AG20443 (cell line): ENCODE measurements around the gene TANC1.
"Not testable (repeated sequence)": the region's sequence is repeated elsewhere in the genome, so short reads cannot be mapped to it uniquely, and the experiment has no call there.

Source experiments
- DNase-seq: peaks from one replicate; pipeline ENCODE4 v3.0.0; 2012; ENCODE audit warnings: low spot score, mixed read lengths

The TANC1 gene

DNA sequence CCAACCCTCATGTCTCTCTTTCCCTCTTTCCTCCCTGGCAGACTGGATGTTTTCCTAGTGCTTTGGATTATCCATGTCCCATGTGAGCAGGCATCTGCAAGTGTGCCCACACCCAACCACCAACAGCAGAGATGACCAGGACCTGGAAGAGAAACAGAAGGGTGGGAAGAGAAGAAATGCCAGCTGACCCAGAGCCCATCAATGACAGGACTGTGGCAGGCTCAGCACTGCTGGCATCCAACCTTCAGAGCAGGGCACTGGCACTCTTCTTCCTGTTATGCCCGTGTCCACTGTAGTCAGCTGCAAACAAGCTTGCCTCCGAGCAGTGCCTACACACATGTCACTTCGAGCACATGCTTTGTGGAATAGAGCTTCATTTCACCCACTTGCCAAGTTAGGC is 121.1 kb downstream of the TANC1 start:
- no peak for DNase-seq

DNA sequence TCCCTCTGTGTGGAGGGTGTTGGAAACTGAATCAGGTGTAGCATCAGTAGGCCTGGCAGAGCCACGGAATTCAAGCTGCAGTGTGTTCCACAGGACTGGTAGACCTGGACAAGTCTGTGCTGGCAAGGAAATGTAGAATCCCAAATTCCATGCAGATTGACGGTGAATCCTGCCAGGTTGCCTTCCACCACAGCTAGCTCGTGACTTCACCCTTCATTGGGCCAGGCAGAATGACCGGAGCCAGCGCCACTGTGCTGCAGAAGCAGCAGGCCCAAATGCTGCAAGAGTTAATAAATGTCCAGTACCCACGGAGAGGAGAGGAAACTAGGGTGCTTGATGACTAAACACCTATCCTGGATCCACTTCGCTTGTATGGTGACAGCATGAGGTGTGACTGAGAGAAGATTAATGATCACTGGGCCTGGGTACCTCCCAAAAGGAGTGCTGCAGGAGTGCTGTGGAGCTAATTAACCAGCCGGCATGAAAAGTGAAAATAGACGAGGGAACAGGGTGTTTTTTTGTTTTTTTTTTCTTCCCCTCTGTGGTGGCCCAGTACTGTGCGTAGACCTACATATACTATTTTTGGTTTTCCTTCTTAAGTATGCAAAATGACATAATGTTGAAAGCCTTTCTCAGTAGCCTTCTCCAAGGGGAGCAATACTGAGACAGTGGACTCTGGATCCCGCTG is 122.2 kb downstream of the TANC1 start:
- peak; percentile 52 for DNase-seq

DNA sequence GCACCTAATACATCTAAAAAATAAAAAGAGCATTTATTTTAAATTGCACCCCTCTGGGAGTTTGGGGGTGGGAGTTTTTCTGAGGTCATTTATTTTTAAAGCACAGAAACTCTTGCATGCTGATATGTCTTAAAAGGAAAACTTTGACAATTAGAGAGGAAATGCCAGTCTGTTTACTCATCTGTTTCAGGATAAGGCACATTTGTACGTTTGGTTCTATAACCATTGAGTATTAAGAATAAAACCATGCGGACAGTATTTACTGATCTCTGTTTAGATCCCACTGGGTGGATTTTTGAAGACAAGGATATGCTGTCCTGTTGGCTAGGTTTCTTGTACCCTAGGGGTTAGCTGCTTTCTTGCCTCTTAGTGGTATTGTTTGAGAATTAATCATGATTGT is 122.9 kb downstream of the TANC1 start:
- DNase-seq, result peak; percentile 49

DNA sequence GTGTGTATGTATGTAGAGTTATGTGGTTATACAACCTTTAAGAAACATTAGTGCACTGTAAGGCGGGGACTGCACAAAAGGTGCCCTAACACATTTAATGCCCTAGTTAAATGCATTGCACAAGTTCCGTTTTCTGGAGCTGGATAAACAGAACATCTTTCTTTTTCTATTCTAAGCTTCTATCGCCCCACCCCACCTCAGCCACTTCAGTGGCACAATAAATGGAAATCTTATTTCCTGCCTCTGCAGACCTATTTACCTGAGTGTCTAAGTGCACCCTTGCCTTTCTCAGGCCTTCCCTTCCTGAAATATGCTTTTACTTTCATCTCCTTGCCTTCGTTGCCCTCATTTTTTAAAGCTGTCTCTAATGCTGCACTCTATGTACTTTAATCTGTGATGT is 123.5 kb downstream of the TANC1 start:
- DNase-seq, result no peak

DNA sequence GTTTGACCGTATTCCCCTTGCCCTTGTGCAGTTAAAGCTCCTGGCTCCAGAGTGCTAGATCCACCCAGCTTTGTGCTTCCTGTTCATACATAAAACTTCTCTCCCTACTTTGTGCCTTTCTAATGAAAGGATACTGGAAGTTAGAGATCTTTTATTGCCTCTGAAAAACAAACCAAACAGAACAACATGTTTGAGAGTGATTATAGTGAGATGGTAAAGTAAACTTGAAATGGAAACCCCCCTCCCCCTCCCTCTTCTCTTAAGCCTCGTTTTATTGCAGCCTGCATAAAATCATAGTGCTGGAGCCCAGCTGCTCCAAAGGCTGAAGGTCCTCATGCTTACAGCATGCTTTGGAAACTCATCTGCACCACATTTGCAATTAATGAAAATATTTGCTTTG is 125.1 kb downstream of the TANC1 start:
- DNase-seq, result no peak

DNA sequence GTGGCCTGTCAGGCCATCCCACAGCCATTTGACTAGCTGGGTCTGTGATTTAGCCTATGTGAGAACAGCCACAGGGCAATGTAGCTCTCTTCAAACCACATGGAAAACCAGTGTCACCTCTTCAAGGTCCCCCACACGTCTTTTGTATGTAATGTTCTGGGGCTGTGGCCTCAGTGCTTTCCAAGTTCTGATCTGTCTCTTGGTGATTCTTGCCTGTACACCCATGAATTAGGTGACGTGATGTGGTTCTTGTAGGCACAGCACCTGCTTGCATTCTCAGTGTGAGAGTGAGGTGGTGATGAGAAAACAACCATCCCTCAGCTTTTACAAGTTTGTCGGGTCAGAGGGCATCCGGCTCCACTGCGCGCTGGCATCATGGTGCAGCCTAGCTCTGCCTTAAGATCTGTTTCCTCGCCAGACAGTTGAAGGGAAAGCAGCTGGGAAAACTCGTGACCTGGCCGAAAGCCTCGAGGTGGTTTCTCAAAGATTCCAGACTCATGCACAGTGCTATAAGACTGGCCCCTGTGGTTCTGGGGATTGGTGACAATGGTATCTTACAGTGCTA is 125.8 kb downstream of the TANC1 start:
- DNase-seq, result peak; percentile 82

DNA sequence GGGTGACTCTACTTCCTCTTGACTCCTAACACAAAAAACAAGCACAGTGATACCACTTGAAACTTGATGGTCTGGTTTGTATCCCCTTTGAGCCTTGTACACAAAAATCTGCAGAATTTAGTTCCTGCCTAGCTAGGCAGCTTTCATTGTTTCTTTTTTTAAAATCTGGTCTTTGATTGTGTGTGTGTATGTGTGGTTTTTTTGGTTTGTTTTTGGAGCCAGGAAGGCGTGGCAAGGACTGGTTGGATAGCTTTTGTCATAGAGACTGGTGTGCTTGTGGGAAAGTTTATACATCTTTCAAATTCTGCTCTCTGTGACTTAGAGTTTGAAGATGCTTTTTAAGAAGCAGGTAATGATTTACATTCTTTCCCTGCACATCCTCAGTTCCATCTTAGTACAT is 127.4 kb downstream of the TANC1 start:
- no peak for DNase-seq

DNA sequence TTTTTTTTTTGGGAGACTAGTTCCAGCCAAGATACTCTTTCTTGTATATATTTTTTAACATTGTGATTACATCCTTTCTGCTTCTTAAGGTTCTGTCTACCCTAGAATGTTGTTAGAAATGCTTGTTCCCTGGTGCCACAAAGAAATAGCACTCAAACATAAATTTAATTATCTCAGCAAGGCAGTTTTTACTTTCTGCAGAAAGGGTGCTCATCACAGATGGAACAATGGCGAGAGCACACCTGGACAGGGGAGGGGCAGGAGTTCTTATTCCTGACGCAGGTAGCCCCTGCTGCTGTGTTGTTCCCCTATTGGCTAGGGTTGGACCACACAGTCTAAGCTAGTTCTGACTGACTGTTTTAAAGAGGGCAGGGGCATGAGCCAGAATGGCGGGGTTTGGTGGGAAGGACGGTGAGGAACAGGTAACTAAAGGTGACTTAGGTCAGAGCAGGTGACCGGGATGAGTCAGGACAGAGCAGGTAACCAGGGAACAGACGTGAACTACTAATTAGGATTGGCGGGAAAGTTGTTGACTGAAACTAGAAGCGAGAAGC is 127.9 kb downstream of the TANC1 start:
- DNase-seq, result not testable (repeated sequence)

DNA sequence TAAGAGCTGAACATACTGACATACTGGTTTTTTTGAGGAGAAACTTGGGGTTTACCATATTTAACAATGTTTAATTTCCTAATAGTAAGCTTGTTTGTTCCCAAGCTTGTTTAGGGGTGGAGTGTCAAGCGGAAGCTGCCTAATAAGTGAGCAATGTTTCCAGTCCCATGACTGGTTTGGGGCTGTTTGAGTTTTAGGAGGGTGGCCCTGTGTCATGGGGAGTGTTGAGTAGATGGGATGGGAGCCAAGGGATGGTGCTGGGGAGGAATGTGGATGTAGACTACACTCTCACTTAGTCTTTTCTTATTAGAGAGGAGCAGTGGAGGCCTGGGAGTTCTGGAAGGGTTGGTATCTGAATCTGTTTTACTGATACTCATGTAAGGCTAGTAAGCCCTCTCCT is 128.5 kb downstream of the TANC1 start:
- DNase-seq, result peak; percentile 40

DNA sequence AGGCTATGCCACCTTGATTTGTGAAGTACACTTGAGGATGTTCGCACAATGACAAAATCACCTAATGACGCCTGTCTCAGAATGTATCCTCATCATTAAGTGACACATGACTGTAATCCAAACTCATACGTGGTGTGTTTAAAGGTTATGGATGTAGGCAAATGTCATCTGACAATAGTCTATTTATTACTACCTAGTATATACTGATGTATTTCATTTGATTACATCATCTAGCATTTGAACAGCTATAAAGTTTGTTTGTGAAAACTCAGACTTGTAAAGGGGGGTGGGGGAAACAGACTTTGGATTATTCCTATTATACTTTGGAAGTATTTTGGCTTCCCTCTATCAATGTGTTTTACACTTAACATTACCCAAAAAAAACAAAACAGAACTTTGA is 129.9 kb downstream of the TANC1 start:
- DNase-seq, result no peak

DNA sequence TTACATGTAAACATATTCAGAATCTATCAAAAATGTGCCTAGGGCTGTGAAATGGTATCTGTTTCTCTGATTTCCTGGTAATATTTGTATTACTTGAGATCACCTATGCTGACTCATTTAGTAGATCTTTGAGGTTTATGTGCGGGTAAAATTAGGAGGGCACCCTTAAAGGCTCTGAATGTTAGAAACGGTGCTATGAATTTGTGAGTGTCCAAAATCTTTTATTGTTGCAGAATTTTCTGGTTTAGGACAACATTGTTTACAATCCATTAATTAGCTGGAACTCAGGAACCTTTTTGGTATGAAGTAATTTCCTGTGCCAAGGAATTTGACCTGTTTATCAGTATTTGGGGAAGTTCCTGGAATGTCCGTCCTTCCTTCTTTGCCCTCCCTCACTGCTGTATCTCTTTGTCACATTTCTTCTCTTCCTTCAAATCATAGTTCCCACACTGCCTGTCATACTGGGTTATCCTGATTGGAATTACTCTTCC is 130.5 kb downstream of the TANC1 start:
- no peak for DNase-seq

DNA sequence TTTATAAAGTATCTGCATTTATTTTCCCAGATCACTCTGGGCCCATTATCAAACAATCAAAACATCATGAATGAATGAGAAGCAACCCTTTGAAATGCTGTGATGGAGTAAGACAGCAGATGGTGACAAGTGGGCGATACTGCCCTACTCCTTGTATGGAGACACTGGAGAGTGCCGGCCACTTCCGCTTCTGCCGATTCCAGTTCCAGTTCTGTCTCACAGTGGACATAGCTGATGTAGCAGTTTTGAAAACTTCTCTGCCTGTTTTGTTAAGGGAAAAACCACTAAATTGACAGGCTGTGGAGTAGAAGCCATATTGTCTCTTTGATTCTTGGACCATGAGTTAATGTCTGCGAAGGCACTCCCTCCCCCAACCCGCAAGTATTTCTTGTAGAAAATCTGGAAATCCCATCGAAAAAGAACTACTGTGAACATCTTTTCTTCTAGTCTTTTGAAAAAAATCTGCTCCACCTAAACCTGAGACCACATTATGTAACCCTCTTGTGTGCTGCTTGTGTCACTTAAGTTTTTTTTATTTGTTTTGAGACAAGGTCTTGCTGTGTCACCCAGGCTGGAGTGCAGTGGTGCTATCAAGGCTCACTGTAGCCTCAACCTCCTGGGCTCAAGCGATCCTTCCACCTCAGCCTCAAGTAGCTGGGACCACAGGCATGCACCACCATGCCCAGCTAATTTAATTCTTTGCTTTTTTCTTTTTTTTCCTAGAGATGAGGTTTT is 133.5 kb downstream of the TANC1 start:
- no peak for DNase-seq

DNA sequence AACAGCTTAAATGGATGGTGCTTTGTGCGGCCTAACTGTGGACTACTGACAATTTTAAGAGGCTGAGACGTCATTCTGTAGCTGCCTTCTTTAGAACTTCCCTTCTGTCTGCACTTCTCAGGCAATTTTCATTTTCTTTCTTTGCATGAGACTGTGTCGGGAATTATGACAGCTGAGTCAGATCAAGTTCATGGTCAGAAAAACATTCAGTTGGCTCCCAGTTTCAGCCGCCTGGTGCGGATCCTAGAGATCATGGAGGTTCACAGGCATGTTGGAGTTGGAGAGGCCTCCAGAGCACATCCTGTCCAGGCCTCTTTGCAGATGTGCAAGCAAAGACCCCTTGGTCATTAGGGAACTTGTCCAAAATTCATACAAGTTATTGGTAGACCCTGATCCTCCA is 135.0 kb downstream of the TANC1 start:
- no peak for DNase-seq

DNA sequence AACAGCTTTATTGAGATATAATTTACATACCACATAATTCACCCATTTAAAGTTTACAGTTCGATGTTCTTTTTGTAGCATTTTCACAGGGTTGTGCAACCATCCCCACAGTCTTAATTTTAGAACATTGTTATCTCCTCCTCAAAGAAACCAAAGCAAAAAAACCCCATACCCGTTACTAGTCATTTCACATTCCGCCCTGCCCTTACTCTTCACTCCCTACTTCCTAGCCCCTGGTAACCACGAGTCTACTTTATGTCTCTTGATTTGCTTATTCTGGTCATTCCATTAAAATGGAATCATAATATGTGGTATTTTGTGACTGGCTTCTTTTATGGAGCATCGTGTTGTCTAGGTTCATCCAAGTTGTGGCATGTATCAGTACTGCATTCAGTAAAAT is 137.7 kb downstream of the TANC1 start:
- DNase-seq, result peak; percentile 38

DNA sequence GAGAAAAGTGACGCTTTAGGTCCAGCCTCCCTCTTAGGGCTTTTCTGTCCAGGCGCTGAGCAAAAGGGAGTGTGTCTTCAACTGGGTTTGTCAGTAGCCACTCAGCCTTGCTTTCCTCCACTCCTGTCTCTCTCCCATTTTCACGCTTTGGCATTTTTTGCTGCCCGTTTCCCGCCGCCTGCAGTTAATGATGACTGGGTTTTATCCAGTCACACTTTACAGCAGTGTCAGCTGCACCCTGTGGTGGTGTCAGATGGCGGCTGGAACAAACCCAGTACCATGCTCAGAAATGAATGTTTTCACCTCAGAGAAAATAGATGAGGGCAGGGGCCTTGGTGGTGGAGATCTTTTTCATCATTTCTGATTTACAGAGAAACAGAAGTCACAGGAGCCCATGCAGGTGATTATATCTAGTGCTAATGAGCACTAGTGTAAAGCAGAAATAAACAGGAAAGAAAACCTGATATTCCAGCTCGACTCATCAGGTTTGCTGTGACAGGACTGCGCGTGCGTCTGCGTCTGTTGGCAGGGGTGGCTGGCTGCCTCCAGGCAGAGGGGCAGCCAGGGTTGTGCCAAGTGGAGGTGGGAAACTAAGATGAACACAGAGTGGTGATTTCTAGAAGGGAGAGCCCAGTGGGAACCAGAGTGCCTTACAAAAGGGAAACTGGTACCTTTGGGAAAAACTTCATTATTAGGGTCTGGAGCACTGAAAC is 139.9 kb downstream of the TANC1 start:
- no peak for DNase-seq

DNA sequence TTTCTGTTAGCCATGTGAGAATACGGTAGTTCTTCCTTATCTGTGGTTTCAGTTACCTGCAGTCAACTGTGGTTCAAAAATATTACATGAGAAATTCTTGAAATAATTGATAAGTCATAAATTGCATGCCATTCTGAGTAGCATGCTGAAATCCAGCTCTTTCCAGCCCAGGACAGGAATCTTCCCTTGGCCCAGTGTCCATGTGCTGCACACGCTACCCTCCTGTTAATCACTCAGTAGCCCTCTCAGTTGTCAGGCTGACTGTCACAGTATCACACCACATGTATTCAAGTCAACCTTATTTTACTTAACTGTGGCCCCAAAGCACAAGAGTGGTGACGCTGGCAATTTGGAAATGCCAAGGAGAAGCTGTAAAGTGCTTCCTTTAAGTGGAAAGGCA is 141.1 kb downstream of the TANC1 start:
- no peak for DNase-seq

DNA sequence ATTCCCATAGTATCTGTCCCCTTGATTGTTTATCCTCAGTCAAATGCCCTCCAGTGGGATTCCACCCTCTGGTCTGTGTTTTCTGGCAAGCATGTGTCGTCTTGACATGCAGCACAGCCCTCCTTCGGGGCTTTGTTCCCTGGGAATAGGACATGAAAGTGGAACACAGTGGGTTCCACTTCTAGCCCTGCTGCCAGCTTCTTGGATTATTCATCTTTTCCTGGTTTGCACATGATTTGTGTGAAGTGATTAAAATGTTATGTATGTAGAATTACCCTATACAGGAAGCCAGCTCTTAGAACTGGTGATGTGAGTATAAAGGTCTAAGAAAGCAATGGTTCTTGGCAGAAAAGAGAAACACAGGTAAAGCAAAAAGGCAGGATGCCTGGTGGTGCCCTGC is 142.3 kb downstream of the TANC1 start:
- DNase-seq, result no peak

DNA sequence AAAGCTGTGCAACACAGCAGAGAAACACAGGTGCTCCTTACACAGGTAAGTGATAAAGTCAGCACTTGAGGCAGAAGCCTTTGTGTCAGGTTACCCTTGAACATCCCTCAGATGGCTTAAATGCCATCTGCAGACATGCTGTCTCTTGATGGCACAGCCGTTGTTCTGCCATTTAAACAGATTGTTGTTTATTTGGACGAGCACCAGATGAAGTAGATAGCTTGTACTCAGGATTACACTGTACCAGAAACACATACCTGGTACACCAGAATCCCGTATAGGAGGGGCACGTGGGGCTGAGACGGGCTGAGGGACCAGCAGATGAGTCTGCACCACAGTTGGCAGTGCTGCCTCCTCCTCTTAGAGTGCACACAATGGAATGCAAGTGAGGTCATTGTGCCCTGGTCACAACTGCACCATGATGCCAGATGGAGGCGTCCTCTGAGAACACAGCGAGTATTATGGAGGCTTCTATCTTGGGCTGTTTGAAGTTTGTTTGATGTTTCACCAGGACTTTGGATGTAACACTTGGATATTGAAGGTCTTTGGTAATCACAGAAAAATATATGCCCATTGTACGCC is 143.0 kb downstream of the TANC1 start:
- peak; percentile 59 for DNase-seq

DNA sequence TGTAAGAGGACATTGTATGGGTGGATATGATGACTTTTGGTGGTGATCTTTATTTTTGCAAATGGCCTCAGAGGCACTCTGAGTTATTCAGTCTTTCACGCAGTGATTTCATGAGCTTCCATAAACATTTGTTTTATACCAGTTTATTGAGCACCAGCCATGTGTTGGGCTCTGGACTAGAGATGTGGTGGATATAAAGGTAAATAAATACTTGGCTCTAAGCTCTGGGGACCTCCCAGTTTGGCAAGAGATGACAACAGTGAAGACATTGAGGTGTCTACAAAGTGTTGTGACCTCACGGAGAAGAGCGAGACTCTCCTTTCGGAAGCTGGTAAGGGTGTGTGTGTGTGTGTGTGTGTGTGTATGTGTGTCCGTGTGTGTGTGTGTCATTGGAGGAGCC is 146.4 kb downstream of the TANC1 start:
- DNase-seq, result no peak

DNA sequence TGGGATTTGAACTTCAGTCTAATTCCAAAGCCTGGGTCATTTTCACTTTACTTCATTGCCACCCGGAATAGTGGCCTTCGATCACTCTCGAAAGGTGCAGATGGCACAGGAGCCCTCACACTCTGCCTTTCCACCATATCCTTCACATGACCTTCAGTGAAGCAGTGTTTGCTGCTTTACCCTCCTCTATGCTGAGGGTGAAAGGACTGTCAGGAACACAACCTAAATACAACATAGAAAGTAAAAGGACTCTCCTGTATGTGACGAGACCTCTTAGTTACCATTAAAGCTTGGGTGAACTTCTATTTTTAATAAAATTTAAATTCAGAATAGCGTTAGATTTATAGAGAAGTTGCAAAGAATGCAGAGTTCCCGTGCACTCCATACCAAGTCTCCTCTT is 148.5 kb downstream of the TANC1 start:
- DNase-seq, result no peak

DNA sequence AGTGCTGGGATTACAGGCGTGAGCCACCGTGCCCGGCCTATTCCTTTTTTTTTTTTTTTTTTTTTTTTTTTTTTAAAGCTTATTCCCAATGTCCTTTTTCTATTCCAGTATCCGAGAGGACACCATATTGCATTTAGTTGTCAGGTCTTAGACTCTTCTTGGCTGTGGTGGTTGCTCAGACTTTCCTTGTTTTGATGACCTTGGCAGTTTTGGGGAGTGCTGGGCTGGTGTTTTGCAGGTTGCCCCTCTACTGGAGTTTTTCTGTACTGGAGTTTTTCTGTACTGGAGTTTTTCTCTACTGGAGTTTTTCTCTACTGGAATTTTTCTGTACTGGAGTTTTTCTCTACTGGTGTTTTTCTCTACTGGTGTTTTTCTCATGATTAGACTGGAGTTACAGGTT is 149.2 kb downstream of the TANC1 start:
- DNase-seq, result no peak
